ENCODE measurements around the gene XPO6.

XPO6 gene

DNA sequence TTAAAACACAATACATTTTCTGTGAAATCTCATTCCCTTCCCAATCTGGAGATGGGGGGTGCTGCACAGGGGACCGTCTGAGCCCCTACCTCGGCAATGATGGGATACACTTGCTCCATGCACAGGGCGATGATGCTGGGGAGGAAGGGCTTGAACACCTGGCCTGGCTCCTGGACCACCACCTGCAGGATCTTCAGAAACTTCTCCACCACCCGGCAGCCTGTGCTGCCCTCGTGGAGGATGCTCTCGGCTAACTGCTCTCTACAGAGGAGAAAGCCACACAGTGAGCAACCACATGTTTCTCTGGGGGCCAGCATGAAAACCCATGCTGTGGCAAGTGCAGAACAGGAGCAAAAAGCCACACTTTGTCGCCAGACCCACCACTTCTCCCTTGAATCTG is 105.8 kb downstream of the XPO6 start:
- H3K4me3 ChIP-seq (ENCODE audit: low read length): no peak overlapping the region
- TF ChIP-seq, protein P1, sequence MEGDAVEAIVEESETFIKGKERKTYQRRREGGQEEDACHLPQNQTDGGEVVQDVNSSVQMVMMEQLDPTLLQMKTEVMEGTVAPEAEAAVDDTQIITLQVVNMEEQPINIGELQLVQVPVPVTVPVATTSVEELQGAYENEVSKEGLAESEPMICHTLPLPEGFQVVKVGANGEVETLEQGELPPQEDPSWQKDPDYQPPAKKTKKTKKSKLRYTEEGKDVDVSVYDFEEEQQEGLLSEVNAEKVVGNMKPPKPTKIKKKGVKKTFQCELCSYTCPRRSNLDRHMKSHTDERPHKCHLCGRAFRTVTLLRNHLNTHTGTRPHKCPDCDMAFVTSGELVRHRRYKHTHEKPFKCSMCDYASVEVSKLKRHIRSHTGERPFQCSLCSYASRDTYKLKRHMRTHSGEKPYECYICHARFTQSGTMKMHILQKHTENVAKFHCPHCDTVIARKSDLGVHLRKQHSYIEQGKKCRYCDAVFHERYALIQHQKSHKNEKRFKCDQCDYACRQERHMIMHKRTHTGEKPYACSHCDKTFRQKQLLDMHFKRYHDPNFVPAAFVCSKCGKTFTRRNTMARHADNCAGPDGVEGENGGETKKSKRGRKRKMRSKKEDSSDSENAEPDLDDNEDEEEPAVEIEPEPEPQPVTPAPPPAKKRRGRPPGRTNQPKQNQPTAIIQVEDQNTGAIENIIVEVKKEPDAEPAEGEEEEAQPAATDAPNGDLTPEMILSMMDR (conservative IDR thresholded peaks at IDR 0.05; ENCODE audit: low read depth, low read length): no peak
- DNase-seq (ENCODE audit: low read depth): no peak

DNA sequence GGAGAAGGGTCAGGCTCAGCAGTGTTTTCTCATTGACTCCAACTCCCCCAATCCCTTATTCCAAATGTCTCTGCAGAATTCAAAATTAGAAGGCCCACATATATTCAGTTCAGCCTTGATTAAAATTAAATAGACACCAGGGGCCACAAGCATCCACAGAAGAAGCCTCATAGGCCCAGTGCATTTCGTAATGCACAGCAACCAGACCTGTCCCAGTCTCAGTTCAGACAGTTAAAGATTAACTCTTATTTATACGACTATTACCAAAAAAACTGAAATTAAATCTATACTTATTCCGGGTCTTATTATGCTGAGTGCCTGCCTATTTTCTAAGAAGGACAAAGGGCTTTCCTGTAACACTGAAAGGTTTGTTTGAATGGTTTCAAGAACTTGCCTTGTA is 106.5 kb downstream of the XPO6 start:
- H3K4me3 ChIP-seq (ENCODE audit: low read length): no peak overlapping the region
- TF ChIP-seq, protein P1 (conservative IDR thresholded peaks at IDR 0.05; ENCODE audit: low read depth, low read length): no peak
- no peak for DNase-seq (ENCODE audit: low read depth)

DNA sequence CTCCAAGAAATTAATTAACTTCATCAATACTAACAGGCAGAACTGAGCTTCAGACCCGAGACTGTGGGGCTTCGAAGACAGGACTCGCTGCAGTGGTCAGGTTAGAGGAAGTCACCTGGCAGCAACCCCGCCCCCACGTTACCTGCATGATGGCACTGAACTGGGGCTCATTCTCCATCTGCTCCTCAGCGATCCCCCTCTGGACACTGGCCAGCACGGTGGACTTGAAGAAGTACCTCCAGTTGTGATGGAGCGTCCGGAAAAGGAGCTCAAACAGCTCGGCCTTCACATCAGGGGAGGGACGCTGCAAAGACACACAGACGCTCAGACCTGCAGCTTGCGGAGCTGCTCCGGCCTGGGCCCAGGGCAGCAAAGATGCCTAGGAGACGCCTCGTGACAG is 107.4 kb downstream of the XPO6 start:
- DNase-seq (ENCODE audit: low read depth): no peak
- TF ChIP-seq, protein P1 (conservative IDR thresholded peaks at IDR 0.05; ENCODE audit: low read depth, low read length): no peak
- H3K4me3 ChIP-seq (ENCODE audit: low read length): no peak overlapping the region

DNA sequence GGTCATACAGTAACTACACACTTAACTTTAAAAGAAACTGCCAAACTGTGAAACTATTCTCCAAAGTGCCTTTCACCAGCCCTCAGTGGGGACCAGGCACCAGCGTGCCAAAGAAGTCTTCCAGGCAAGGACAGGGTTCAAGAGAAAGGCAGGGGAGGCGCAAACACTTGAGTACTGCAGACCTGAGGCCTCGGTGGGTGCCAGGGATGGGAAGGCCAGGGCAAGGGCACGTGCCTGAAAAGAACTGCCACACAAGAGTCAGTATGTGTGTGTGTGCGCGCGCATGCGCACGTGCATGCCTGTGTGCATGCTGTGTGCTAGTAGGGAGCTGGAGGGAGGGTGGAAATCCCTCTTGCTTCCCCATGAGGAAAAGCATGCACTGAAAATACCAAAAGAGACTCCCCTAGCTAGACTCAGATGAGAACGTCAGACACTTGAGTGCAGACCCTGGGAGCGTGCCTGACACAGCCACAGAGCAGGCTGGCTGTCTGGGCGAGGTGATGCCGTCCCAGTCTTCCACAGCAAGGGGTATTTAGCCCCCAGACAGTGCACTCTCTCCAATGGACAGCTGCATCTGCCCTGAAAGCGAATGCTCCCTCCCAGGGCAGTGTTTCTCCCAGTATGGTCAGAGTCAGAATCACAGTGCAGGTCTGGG is 108.1 kb downstream of the XPO6 start:
- H3K4me3 ChIP-seq (ENCODE audit: low read length): no peak overlapping the region
- DNase-seq (ENCODE audit: low read depth): no peak
- TF ChIP-seq, protein P1 (conservative IDR thresholded peaks at IDR 0.05; ENCODE audit: low read depth, low read length): no peak

DNA sequence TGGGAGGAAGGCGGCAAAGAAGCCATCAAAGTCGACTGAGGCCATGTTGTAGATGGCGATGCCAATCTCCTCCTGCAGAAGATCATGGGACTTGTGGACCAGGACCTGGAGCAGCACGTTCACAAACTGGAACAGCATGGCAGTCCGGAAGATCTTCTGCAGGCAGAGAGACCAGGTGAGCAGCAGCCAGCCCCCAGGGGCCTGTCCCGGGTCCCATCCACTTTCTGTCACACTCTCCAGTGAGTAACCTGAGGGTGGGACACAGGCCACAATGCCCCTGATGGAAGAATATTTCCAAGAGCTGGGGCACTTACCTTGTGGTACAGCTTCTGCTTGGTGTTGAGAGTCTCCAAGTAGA is 110.3 kb downstream of the XPO6 start:
- no peak overlapping the region for H3K4me3 ChIP-seq (ENCODE audit: low read length)
- TF ChIP-seq, protein P1 (conservative IDR thresholded peaks at IDR 0.05; ENCODE audit: low read depth, low read length): no peak
- DNase-seq (ENCODE audit: low read depth): no peak

DNA sequence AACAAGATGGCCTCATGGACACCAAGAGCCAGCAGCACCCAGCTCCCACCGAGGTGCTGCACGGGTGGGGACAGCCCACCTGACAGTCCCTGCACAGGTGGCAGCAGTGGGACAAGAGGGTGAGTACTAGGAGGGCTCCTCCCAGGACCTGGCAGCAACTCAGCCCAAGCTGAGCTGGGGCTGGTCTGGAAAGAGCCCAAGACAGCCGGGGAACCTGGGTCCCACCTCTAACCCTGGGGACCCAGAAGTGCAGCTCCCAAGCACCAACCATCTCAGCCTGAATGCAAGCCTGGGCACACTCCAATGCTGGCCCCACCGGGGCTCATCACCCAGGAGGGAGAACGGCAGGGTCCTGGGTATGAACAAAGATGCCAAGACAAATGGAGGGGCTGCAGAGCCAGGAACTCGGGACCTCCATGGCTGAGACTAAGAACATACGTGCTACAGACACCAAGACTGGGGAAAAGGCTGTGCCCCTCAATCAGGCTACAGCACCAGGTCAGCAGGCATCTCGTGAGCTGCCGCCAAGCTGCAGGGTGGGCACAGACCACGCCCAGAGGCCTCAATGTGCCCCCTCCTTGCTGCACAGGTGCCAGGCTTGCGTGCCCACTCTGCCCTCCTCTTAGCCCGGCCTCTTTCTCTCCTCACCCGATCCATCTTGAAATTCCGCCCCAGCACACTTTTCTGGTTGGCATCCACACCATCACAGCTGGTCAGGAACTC is 110.8 kb downstream of the XPO6 start:
- no peak for DNase-seq (ENCODE audit: low read depth)
- TF ChIP-seq, protein P1 (conservative IDR thresholded peaks at IDR 0.05; ENCODE audit: low read depth, low read length): no peak
- H3K4me3 ChIP-seq (ENCODE audit: low read length): no peak overlapping the region
